Femur (tissue), 1 donor: ENCODE data around the gene TCF23.

Experiments
- DNase-seq: peaks from one replicate; pipeline ENCODE4 v3.0.0-alpha.2; 2017

The TCF23 gene

DNA sequence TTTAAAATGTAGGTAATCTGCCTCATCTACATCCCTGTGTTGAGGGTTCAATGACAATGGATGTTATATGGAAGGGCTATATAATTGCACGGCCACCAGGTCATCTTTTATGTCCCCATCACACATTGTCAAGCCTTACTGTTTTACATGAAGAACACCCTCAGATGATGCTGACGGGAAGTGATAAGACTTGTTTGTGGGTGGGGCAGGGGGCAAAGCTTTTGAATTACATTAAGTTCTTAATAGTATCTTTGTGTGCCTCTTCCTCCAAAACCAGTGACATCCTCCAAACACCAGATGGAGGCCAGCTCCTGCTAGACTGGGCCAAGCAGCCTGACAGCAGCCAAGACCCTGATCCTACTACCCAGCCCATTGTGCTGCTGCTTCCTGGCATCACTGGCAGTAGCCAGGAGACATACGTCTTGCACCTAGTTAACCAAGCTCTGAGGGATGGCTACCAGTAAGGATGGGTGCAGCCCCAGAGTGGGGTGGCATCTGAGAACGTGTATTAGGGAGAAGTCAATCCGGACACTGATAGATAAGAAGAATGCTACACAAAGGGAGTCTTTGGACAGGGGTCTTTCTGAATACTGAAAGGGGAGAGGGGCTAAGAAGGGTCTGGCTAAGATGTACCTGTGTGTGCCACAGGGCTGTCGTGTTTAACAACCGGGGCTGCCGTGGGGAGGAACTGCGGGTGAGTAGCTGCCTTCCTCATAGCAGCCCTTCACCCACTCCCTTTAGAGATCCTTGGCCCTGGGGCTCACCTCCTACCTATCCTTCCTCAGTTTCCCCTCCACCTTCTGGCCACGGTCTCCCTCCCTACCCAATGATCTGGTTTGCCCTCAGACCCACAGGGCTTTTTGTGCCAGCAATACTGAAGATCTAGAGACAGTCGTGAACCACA, 19.9 kb upstream of the TCF23 start:
- DNase-seq, result no peak

DNA sequence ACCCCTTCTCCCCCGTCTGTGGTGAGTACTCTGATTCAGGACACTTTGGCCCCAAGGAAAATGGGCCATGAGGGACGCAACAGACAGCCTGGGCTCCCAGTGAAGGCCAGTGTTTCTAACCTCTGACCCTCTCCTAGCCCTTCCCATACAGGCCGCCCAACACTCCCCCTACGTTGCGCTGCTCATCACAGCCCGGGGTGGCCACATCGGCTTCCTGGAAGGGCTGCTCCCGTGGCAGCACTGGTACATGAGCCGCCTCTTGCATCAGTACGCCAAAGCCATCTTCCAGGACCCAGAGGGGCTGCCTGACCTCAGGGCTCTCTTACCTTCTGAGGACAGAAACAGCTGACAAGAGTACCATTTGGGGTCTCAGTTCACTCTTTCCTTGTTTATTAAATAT, 18.4 kb upstream of the TCF23 start:
- no peak for DNase-seq

DNA sequence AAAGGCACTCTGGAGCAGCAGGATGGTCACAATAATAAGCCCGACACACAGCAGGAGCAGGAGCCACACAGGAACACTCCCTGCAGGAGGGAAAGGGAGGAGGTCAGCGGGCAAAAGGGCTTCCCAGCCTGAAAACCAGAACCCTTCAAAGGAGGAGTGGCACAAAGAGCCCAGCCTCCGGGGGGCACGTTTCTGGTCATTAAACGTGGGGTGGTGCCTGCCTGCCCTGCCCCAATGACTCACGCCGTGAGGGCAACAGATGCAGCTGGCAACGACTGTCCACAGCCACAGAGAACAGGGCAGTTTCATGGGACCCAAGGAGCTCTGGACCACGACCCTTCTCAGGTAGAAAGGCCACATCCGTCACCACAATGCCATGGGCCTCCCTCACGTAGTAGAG, 17.4 kb upstream of the TCF23 start:
- no peak for DNase-seq

DNA sequence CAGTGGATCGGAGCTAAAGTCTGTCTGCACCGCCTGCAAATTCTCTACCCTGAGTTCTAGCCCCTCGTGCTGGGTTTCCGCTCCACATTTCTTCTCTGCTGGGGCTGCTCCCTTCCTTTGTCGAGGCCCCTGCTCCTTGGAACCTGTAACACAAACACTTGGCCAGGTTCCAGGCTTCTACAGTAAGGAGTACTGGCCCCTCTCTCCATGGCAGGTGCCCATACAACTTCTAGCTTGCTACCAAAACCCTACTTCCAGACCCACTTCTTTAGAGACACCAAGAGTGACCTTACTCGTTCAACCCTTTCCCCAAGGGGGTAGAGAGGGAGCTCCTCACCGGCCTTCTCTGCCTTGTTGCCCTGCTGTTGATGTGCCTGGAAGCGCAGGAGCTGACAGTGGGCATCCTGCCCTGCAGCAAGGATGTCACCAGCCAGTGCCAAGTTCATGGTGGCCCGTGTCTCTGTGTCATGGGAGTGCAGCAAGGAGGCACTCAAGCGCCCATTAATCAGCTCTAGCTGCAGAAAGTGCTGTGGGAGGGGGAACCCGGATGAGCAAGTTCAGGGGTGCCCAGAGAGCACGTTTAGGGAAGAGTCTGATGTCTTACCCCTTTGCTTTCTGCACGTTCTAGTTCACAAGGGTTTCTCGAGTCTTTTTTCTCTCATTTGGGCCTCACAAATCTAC, 15.5 kb upstream of the TCF23 start:
- DNase-seq, result peak; percentile 33

DNA sequence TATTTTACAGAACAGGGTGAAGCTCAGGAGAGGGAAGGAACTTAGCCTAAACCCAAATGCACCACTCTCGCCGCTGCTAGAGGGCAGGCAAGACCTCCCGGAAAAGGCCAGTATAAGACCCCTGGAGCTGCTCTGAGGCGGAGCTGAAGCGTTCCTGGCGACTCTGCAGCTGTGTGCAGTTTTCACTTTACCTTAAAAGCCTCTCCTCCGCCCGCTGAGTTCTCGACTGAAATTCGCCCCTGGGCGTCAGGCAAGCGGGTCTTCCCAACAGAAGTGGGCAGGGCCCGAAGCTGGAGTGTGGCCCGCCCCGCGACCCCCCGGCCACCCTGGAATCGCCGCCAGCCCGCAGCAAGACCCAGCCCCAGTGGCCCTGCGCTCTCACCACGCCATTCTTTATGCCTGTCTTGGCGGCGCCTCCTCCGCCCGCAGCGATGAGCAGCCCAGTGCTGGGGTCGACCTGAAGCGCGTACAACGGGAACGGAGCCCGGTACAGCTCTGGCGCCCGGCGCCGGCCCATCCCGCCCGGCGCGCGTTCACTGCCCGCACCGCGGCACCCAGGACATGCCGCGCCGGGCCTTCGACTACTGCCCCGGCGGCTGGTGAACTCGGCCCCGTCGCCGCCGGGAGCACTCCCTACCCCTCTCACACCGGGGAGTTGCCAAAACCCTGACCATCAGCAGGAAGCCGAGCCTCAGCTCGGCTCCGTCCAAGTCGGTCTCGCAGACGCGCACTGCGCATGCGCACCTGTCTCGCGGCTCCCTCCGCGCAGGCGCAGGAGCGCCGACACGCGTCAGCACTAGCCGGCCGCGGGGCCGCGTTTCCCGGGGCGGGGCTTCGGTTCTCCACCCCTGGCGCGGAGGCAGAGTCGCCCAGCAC, 14.7 kb upstream of the TCF23 start, which contains the start of gene PREB:
Gene PREB (minus strand): TSS at position 732 of the 876 bp plus-strand sequence. CDS start 215 bp downstream, at position 517.
- peak; percentile 98 for DNase-seq

DNA sequence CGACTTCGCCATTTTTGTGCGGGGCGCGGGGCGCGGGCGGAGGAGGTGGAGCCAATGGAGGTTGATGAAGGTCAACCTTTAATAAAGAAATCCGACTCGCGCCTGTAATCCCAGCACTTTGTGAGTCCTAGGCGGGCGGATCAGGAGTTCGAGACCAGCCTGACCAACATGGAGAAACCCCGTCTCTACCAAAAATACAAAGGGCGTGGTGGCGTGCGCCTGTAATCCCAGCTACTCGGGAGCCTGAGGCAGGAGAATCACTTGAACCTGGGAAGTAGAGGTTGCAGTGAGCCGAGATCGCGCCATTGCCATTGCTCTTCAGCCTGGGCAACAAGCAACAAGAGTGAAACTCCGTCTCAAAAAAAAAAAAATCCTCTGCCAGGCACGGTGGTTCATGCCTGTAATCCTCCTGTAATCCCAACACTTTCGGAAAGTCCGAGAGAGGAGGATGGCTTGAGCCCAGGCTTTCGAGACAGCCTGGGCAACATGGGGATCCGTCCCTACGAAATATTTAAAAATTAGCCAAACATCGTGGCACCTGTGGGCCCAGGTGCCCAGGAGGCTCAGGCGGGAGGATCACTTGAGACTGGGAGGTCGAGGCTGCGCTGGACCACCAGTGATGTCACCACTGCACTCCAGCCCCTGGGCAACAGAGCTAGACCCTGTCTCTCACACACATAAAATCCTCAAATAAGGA, 13.9 kb upstream of the TCF23 start:
- DNase-seq, result no peak

DNA sequence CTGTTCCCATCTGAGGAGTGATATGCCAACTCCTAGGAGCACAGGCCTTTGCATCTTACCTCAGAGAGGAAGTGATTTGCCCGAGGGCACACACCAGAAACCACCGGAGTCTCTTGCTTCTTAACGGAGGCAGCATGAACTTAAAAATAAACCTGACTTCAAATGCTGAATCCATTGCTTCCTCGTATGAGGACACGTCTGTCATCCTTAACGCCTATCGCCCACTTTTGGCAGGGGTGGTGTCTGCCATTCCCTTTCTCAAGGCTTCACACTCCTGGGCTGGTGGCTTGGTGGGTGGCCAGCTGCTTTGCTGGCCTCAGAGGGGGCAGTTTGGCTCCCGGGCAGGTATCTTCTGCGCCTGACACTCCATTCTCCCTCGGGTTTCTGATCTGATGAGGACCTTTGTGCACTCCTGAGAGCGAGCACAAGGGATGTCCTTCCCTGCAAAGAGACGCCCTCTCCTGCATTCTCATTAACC, 13.3 kb upstream of the TCF23 start:
- no peak for DNase-seq

DNA sequence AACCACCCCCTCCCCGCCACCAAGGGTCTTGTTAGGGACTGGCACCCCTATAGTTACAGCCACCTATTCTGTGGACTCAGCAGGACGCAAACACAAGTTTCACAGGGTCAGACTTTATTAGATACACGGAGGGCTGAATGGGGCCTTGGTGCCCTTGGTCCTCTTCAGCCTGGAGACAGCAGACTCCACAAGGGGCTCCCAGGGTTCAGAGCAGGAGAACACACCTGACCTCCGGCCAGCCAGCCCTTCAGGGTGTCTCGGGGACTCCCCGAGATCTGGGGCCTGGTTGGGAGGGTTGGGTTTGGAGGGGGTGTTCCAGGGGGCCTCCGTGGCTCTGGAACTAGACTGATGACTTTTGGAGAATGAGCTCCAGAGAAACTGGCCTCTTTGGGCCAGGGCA, 12.1 kb upstream of the TCF23 start:
- DNase-seq, result no peak

DNA sequence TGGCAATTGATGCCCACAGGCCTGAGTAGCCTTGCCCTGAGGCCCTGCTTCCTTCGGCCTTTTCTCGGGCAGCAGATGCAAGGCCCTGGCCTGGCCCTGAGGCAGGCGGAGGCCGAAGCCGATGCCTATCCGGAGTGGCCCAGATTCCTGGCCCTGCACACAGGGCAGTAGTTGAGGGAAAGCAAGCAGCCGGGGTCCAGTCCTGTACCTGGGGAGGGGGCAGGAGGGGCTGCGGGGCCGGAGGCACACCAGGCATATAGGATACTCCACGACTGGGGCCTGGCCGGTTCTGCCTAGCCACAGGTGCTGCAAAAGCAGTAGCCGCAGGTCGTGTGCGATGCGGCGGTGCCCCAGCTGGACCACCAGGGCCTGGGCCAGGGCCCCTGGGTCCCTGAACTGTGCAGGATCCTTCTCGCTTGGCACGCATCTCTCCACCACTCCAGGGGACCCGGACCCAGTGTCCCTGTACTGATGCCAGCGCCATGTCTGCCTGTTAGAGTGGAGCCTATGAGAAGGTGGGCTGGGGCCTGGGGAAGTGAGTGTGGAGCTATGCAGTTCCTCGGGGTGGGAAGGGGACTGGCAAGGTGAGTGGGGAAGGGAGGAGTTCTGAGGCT, 11.4 kb upstream of the TCF23 start:
- no peak for DNase-seq

DNA sequence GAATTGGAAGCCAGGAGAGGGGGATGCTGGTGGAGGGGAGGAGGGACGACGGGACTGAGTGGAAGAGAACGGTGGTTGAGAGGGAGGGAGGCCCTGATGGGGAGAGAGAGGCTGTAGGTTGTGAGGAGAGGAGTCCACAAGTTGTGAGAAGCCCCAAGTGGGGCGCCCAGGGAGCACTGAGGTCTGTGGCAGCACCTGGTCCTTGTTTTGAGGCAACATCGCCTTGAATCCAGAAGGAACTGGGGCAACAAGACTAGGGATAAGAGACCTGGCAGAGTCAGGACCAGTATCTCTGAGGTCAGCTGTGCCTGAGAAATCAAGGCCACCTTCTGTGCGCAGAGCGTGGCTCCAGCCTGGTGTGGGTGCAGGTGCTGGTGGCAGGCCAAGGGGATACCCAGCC, 10.7 kb upstream of the TCF23 start:
- no peak for DNase-seq

DNA sequence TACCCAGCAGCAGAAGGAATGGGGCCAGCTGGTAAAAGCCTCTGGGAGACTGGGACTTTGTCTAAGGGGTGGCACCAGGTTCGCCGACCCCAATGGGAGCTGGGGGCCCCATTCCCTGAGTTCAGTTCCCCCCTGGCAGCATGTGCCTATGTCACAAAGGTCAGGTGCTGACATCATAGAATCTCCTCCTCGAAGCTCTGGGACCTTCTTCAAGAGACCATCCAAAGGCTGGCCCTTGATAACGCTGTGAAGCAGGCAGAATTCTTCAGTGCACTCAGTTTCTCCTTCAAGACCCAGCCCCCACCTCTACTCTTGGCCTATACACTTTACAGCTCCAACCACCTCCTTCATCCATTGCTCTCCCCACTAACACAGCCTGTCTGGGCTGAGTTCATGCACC, 9.5 kb upstream of the TCF23 start, which contains the start of gene PRR30:
Gene PRR30 (minus strand): TSS at position 101 of the 400 bp plus-strand sequence. CDS start 1,081 bp downstream, outside the sequence.
- DNase-seq, result no peak

DNA sequence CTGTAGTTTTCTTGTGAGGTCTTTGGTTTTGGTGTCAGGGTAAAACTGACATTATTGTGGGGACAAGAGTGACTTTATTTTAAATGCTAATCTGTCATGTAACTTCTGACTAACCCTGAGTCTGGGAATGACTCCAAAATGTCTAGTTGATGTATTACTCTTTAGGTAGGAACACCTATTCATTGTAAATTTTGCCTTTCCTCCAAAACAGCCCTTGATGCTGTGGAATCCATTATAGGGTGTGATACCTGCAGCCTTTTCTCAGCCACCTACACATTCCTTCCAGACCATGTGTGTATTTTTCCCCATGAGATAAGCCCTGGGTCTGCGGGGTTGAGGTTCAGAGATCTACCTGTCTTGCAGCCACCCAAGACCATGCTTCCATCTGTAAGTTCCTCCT, 5.5 kb upstream of the TCF23 start:
- no peak for DNase-seq

DNA sequence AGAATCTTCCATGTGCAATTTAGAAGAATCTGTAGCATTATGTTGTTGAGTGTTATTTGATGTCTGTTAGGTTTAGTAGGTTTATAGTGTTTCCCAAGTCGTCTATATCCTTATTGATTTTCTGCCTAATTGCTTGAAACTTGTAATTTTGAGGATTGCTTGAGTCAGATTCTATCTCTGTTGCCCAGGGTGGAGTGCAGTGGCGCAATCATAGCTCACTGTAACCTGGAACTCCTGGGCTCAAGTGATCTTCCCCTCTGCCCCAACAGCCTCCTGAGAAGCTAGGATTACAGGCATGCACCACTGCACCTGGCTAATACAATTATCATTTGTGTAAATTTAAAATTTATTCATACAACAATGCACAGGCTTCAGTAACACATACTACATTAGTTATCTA, 3.1 kb upstream of the TCF23 start:
- DNase-seq, result no peak

DNA sequence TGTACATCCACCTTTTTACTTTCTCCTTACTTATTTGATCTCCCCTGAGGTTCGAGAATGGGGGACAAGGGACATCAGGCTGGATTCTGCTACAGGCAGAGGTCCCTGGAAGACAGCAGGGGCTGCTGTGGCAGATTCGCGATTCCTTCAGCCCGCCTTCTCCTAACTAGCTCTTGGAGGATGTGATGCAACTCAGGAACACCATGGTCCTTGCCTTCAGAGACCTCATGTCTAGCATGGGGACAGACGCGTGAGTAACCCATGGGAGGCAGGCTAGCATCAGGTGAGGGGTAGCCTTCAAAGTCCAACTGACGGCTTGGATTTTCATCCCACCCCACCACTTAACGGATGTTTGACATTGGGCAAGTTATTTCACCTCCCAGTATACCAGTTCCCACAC, 869 bp upstream of the TCF23 start:
- DNase-seq, result no peak

DNA sequence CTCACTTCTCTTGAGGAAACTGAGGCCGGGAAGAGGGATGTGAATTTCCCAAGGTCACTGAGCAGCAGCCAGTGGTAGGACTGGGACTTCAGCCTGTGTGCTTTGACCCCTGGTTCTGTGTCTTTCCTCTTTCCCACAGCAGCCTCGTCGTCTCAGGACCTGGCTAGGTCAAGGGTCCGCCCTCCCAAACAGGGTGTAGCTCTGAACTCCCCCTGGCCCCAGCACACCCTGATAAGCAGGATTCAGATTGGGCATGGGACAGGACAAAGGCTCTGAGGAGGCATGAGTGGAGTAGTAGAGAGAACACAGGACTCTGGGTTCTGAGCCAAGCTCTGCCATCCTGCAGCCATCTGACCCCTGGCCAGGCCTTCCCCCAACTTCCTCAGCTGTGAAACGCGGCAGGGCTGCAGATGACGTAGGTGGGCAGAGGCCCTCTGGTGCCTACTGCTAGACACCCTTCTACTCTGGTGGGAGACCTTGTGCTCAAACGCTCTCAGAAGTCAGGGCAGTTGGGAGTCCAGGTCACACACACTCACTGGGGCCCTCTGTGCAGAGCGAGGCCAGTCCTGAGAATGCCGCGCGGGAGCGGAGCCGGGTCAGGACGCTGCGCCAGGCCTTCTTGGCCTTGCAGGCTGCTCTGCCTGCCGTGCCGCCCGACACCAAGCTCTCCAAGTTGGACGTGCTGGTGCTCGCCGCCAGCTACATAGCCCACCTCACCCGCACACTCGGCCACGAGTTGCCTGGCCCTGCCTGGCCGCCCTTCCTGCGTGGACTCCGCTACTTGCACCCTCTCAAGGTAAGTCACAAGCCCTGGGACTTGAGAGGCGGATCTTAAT, 984 bp downstream of the TCF23 start:
- DNase-seq, result no peak

DNA sequence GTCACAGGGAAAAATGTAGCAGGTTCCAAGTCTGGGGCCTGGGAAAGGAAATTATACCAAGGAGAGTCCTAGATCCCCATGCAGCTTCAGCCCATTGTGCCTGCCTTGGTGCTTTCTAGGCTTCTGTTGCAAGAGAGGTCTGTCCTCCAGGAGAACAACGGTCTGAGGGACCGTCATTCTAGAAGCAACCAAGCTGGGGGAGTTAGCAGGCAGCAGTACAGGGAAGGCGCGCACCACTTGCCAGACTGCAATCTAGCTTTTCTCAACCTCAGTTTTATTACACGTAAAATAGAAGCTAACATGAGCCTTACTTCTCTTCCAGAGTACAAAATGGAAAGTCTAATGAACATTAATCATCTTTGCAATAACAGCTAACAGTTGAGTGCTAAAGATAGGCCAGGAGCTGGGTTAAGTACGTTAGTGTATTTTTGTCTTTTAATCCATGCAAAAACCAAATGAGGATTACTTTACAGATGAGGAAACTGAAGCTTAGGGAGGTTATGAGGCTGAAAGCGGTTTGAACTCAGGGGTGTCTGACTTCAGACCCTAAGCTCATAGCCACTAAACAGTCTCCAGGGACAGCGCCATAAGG, 1.9 kb downstream of the TCF23 start:
- no peak for DNase-seq

DNA sequence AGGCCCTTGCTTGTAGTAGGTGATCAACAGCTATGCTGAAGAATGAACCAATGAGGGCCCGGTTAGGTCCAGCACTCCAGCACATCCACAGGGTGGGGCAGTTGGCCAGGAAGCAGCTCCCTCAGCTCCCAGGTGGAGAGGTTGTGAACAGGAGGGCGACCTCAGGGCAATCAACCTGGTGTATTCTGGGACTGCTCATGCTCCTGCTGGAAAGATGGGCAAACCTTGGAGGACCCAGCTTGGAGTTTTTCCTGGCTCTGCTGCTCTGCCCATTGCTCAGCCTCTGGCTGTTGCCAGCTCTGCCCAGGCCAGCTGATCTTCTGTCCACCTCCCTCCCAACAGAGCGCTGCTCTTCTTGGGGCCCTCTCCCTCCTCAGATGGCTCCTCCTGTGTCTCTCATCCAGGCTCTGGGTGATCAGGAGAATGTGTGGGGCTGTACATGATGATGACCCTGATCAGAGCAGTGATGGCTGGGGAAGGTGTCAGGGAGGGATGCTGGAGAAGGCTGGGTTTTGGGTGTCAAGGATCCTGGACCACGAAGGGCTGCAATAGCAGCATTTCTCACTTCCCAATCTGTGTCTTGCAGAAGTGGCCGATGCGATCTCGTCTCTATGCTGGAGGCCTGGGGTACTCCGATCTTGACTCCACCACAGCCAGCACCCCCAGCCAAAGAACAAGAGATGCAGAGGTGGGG, 3.4 kb downstream of the TCF23 start:
- DNase-seq, result no peak

DNA sequence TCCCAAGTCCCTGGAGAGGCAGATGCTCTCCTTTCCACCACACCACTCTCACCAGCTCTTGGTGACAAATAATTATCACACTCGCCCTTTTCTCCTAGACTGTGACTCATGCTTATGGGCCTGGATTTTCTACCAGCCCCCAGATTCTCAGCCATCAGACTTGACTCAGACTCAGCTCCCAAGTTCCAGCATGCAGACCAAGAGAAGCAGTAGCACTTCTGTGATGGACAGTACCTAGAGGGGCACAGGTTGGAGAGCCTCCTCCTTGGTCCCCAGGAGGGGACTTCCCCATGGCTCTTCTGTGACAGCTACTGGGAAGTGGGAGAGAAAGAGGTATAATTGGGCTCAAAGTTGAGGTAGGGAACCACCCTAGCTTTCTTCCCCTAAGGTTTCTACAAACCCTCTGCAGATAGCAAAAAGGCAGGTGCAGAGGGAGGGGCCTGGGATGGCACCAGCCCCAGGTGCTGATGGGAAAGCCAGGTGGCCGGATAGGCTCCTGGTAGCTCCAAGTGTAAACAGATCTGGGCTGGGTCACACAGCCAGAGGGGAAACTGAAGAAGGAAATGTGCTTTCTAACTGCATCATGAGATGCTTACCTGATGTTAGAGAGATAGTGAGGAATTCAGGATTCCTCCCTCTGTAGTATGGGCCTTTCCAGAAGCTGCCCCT, 4.1 kb downstream of the TCF23 start:
- no peak for DNase-seq

DNA sequence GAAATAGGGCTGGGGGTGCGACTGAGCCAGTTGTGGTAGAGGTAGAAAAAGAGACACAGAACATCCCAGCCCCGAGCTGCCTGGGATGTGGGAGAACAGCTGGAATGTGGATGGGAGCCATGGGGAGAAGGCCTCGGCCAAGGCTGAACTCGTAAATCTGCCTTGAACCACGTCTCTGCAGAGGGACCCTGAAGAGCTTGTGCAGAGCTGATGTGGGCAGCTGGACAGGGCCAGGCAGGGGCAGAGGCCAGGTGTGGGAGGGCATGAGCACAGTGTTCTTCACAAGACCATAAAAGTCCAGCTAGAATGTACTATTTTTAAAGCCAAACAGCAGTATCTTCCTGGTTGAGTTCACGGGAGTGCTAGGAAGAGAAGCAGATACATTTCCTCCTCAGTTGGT, 5.7 kb downstream of the TCF23 start:
- DNase-seq, result no peak
